HG03571 (cell line): ENCODE results near the gene KSR2.
"Not testable (repeated sequence)": the region's sequence is repeated elsewhere in the genome, so short reads cannot be mapped to it uniquely, and the experiment has no call there.

Source experiments
- ATAC-seq: cut with Tn5 transposase; IDR thresholded peaks from one replicate; pipeline ENCODE4 v1.9.1; 2021; ENCODE audit not compliant: unreplicated experiment

Gene KSR2

DNA sequence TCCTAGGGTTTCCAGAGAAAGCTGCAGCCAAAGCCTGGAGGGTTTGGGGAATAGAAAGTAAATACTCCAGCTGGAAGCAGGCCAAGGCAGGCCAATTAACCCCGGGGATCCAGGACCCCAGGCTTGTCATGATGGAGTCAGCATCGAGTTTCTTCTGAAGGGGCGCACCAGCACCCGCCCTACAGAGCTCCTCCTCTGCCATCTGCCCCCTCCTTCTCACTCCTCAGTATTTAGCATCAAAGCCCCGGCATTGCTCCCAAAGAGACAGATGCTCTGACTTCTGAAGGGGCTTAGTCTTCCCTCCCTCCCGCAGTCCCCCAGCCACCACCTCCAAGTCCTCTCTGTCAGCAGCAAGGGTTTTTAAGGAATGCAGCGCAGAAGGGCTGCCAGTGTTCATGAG lies 322.3 kb downstream of the KSR2 start:
- no peak for ATAC-seq

DNA sequence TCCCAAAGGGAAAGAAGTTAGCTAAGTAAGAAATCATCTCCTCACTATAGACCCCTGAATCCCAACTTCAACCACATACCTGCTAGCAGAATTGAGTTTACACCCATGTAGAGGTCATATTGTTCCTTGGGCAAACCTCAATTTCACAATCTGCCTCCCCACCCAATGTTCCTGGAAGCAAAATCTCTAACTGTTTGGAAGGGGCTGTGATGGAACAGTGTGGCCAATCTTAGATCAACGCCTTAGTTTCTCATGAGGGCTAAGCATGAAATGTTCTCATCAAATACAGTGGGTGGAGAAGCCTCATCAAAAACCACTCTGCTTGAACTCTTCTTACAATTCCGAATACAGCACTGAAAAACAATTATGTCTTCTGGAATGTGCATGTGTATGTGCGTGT lies 323.3 kb downstream of the KSR2 start:
- ATAC-seq: no peak

DNA sequence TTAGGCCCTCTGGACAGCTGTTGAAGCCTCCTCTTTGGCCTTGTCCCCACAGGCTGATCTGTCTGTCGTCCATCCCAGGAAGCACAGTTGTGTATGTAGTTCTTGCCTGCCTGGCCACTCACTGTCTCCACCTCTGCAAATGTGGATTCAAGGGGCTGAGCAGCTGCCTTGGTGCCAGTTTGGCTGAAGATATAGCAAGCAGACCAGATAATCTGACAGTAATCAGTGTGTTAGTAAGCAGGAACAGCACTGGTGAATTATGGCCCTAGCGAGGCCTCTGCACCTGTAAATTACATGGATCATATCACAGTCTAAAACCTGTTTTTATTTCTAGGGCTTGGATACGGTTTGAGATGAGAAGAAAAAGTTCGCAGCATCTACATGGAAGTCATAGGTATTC lies 324.8 kb downstream of the KSR2 start:
- no peak for ATAC-seq

DNA sequence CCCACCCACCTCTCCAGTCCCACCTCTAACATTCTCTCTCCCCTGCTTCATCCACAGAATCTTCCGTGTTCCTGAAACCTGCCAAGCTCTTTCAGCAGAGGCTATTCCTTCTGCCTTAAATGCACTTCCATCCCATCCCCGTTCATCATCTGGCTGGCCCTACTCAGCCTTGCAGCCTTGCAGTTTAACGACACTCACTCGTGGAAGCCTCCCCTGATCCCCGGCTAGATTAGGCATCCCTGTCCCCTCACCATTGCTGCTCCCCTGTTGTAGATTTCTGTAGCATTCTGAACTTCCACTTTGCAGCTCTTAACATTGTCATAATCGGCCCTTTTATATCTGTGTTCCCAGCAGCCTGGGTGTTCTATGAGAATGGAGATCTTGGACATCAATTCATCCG lies 326.9 kb downstream of the KSR2 start:
- no peak for ATAC-seq

DNA sequence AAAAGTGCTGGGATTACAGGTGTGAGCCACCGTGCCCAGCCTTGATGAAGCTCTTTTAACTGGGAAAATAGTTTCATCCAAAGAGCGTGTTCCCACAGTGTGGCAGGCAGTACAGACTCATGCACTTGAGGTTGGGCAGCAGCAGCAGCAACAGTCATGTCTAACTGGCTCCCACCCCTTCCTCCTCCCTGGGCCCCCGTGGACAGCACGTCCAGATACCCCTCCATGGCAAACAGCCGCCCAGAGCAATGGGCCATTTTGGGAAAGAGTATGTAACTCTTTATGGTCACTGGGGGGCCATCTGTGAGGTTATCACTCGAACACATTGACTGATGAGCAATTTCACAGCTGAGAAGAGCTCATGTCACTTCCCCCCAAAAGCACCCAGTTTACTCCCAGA lies 328.3 kb downstream of the KSR2 start:
- no peak for ATAC-seq

DNA sequence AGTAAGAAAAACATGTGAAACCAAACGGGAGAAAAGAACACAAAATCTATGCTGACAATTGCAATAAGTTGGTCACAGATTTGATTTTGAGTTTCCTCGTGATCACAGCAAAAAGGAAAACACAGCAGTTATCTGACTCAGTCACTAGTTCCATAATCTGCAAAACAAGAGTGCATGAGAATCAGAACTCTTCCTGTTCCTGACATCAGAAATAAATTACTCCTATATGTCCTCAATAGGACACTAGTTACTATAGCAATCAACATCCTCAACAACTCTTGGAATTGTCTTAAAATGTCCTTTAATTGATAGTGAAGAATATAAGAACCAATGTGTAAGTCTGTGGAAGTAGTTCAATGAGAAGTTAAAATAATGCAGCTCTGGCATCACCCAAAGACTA lies 339.3 kb downstream of the KSR2 start:
- ATAC-seq: no peak

DNA sequence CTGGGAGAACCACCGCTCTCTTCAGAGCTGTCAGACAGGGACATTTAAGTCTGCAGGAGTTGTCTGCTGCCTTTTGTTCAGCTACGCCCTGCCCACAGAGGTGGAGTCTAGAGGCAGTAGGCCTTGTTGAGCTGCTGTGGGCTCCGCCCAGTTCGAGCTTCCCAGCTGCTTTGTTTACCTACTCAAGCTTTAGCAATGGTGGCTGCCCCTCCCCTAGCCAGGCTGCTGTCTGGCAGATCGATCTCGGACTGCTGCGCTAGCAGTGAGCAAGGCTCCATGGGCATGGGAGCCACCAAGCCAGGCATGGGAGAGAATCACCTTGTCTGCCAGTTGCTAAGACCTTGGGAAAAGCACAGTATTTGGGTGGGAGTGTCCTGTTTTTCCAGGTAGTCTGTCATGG lies 340.1 kb downstream of the KSR2 start:
- ATAC-seq: not testable (repeated sequence)

DNA sequence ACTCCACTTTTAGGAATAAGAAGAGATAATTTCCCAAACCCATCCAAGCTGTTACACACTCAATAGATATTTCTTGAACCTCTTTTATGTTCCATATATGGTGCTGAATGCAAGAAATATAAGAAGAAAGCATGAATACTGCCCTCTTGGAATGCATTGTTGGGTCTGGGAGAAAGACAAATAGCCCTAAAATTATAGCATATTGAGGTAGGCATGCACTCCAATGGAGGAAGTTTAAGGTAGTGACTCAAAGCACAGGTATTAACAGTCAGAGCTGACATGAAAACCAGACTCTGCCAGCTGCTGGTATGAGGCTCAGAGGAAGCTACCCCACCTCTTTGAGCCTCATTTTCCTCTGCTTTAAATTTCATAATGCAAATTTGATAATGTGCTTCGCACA lies 346.0 kb downstream of the KSR2 start:
- ATAC-seq: no peak

DNA sequence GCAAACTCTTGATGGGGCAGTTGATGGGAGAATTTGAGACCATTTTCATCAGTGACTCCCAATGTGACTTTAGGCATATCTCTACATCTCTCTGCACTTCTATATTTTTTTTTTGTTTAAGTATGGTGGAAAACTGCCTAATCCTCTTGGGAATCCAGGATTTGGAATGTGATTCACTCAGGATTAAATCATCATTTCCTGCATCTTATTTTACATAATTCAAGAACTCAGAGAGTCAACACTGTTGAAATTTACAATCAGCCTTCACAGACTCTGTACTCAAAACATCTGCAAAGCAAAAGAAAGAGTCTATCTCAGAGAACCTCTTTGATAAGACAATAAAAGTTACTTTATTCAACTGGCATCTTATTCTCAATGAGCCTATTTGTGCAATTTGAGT lies 346.7 kb downstream of the KSR2 start:
- ATAC-seq: no peak

DNA sequence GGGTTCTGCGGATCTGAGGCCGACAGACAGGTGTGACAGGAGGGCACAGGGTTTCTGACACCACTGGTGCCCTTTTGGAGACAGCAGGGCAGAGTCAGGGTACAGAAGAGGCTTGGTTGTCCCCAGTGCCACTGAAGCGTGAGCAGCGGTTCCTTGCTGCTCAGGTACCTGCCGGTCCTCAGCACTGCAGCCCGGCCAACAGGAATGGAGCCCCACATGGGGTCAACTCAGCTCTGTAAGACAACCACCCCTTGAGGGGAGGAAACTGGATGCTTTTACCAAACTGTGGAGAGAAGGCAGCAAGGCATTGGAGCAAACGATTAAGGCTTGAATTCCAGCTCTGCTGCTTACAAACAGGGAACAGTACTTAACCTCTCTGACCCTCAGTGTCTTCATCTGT lies 361.0 kb downstream of the KSR2 start:
- no peak for ATAC-seq

DNA sequence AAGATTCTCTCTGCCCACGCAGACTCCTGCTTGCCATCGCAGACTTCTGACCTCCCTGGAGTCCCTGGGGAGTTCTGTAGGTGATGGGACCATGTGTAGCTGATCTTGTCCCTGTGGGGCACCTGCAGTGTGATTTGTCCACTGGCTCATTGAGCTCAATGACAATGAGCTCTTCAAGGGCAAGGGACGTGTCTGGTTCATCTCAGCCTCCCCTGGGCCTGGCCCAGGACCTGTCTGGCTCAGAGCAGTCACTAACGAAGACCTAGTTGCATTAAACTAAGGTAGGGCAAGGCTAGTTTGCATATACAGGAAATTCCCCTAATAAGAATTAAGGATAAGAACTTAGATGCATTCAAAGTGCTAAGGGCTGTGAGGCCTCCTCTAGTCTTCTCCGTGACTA lies 361.8 kb downstream of the KSR2 start:
- no peak for ATAC-seq

DNA sequence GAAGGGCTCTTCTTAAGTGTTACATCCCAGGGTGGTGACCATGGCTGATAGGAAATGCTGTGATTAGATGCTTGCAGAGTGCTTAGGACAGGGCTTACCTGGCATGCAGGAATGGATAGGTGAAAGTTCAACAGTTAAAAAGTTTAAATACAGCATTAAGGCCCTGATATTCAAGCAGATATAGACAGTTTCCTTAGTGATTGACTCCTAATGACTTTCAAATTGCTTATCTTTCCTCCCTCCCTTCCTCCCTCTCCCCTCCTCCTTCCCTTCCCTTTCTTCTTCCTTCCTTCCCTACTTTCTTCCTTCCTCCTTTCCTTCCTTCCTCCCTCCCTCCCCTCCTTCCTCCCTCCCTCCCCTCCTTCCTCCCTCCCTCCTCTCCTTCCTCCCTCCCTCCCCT lies 362.8 kb downstream of the KSR2 start:
- no peak for ATAC-seq

DNA sequence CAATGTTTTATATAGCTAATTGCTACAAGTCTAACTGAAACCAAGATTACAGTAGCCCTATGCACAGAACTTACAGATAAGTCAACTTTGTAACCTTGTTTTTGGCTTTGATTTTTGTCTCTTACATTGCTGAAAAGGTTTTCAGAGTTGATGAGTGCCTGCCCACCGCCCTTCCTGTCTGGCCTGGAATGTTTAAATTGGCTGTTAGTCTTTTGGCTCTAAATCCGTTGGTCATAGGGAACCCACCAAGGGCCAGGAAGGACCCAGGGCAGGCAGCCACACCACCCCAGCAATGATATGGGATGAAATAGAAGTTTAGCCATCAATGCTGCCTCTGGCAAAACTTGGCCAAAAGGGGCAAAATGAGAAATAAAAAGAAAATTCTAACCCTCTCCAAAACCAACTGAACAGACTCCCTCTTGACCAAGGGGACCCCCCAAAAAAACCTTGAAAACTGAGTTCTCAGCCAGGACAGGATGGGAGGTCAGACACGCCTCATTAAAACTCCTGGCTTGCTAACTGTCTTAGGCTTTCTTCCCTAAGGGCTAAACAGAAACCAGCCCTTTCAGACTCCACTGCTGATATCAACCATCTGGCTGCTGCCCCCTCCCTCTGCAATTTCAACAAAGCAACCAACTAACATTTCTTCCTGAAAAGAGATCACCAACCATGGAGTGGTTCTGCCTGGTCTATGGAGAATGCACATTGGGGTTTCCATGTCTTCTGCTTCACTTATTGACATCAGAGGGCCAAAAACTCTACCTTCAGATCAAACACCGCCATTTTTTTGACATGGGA lies 365.3 kb downstream of the KSR2 start:
- ATAC-seq: no peak

DNA sequence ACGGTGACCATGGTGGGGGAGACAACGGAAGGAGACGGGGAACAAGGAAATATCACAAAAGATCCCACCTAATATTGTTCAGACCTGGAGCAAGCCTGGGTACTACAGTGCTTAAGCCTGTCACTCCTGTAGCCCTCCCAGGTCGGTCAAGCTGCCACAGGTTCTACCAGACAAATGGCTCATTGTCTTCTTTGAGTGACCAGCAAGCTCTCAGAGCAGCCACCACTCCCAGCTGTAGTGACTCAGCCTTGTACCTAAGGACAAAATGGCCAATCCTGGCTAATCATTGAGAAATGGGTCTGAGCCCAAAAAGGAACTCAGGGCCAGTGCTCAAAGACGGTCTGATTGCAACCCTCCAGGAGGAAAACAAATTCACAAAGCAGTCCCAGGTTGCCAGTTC lies 368.9 kb downstream of the KSR2 start:
- ATAC-seq: no peak

DNA sequence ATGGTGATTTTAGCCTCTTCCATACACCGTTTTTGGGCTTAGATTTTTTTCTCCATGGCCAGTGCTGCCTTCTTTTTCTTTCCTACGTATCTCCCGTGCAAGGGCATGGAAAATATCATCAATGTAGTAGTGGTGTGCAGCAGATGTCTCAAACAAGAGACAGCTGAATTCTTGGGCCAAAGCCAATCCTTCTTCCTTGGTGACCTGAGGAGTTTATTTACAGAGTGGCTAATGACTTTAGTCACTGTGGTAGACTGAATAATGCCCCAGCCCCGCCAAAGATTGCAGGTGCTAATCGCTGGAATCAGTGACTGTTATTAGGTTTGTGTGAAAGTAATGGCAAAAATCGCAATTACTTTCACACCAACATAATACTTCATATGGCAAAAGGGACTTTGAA lies 371.8 kb downstream of the KSR2 start:
- ATAC-seq: no peak

DNA sequence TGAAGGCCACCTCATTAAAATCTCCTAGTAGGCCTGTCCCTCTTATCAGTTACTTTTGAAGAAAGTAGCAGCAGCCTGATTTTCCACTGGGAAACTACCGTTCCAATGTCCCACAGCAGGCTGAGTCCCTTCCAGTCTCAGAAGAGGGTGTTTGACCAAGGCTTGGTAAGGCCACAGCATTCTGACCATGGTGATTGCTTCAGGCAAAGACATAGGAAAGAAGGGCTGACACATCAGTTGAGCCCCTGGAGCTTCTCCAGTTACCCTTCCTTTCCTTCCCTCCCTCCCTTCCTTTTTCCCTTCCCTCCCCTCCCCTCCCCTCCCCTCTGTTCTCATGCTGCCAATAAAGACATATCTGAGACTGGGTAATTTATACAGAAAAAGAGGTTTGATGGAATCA lies 373.0 kb downstream of the KSR2 start:
- ATAC-seq: no peak

DNA sequence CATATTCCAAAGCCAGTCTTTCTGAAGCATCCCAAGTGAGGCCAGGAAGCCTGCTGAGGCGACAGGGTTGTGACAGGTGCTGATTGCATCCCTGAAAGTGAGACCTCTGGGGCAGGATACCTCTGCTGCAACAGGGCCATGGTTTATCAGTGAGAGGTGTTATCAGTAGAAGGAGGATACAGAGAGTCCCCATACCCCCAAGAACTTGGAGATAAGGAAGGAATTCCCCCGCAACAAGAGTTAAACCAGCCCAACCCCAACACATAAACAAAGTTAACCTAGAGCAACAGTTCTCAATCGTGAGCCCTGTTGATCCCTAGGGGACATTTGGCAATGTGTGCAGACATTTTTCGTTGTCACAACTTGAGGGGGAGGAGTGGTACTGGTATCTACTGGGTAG lies 374.3 kb downstream of the KSR2 start:
- ATAC-seq: no peak

DNA sequence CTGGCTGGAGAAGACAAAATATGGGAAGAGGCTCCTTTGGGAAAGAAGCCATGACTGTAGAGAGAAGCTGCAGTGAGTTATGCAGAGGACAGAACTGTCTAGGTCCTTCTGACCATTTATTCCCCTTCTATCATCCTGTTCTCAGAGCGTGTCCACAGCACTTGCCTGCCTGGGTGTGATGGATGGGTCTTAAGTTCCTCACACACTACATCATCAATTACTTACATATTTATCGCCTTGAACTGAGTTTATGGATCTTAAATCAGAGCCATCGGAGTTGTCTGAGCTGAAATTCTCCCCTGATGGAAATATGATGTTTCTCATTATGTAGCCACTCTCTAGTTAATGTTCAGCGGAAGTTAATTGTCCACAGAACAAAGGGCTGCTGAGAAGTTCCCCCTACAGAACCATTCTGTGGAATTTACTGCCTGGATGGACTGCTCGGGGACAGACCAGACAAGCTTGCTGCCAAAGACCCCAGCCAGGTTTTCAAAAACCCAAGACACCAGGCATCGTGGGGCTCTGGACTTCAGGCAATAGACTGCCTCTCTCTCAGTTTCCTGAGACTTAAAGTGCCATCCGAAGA lies 374.9 kb downstream of the KSR2 start:
- ATAC-seq: no peak

DNA sequence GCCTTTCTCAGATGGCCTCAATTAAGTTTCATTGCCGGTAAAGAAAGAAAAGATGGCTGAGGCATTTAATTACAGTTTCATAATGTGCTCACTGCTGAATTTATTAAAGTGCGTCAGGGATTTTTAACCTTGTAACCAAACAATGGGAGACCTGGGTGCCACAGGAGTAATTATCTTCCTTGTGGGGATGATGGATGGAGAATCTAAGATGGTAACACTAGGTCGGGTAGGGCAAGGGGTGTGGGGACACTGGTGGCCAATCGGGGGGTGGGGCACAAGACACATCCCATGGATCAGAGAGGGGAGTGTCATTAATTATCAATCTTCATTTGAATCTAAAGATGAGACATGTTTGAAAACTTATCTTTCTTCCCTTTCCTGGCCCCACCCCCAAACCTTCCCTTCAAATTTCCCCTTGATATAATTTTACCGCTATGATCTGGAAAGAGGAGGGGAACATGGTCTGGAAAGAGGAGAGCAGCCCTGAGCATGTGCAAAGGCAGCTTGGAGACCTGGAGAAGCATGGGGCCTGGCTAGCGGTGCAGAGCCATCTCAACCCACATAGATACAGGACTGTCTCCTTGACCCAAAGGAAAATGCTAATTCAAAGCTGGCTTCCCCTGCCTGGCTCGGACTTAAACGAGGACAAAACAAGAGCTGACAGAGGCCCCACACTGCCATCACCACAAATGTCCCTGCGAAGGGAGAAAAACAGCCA lies 376.0 kb downstream of the KSR2 start:
- no peak for ATAC-seq

DNA sequence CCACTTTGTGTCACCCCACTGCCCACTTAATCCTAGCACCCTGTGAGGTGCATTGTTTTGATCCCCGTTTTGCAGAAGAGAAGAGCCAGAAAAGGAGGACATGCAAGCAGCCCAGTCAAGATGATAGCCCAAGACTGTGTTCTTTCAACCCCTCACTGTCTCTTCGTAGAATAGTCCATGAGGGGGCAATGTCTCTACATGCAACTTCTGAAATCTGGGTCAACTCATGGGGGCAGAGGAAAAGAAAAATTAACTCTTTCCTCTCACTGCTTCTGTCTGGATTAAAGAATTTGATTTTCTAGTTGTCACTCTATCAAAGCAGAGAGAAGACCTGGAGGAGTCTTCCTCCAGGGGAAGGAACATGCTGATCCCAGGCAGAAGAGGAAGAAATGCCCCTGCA lies 377.8 kb downstream of the KSR2 start:
- ATAC-seq: no peak

DNA sequence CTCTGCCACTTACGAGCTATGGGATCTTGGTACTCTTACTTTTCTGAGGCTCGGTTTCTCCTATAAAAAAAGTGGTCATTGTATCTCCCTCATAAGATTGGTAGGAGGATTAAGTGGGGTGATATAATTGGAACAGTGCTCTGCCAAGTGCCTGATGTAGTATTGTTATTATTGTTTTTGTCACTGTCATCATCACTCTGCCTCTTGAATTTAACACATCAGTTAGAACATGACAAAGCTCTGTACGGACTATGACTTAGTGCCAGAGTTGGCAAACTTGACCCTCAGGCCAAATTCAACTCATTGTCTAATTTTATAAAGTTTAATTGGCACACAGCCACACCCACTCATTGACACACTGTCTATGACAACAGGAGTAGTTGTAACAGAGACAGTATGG lies 378.4 kb downstream of the KSR2 start:
- ATAC-seq: no peak

DNA sequence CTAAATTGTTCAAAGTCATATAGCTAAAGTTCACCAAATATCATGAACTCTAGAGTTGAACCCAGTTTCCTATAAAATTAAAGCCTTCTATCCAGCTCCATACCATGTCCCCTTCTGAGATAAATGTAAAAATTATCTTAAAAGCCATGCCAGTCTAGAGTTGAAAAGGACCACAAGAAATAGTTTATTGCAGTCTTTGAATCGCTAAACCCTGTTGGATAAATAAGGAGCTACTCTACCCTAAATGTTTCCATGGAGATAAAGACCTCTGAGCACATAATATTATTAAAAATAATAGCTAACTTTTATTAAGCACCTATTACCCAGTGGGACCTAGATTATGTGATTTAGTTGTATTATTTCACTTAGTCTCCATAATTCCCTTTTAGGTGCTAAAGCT lies 379.8 kb downstream of the KSR2 start:
- no peak for ATAC-seq
